OCI-LY1 (cell line): ENCODE measurements around the gene GALNT1.

Experiments
- EZH2 ChIP-seq: fragments of 200-600 bp; sonication (generic), shearing (Covaris generic); IDR thresholded peaks from 2 replicates; pipeline ENCODE4 v1.8.0; 2017; ENCODE audit warnings: borderline replicate concordance, mixed run types, mild to moderate bottlenecking, antibody characterized with exemption, low read length, moderate library complexity, mixed read lengths
- TF ChIP-seq, protein P1 (sequence below): fragments of 200-600 bp; sonication (generic), shearing (Covaris generic); IDR thresholded peaks from 2 replicates; pipeline ENCODE4 v1.5.1; 2017; ENCODE audit warnings: mild to moderate bottlenecking, antibody characterized with exemption, low read length, moderate library complexity, mixed read lengths

DNA sequence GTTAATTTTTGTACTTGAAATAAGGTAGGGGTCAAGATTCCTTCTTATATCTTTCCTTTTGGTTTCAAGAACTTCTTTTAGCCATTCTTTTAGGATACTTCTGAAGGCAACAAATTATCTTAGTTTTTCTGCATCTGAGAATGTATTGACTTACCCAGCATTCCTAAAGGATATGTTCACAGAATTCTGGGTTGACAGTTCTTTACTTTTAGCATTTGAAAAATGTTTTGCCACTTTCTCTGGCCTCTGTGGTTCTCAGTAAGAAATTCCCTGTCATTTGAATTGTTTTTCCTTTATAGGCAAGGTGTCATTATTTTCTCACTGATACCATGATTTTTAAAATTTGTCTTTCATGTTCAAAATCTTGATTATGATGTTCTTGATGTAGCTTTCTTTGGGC lies 162.4 kb downstream of the GALNT1 start:
- TF ChIP-seq, protein P1, sequence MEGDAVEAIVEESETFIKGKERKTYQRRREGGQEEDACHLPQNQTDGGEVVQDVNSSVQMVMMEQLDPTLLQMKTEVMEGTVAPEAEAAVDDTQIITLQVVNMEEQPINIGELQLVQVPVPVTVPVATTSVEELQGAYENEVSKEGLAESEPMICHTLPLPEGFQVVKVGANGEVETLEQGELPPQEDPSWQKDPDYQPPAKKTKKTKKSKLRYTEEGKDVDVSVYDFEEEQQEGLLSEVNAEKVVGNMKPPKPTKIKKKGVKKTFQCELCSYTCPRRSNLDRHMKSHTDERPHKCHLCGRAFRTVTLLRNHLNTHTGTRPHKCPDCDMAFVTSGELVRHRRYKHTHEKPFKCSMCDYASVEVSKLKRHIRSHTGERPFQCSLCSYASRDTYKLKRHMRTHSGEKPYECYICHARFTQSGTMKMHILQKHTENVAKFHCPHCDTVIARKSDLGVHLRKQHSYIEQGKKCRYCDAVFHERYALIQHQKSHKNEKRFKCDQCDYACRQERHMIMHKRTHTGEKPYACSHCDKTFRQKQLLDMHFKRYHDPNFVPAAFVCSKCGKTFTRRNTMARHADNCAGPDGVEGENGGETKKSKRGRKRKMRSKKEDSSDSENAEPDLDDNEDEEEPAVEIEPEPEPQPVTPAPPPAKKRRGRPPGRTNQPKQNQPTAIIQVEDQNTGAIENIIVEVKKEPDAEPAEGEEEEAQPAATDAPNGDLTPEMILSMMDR: no peak
- TF ChIP-seq EZH2: no peak
